PC-3 (cell line): Measurements from ENCODE around the gene GLDC. TPM values are rescaled to one million over a fixed set of nuclear protein-coding genes. Genes with fewer than 3 reads are reported as not detected.
"Not testable (repeated sequence)": the region's sequence is repeated elsewhere in the genome, so short reads cannot be mapped to it uniquely, and the experiment has no call there.

Experiments used
- ATAC-seq: fragments of 200-7000 bp; cut with Tn5 transposase; 2 replicates; pipeline ENCODE4 v1.9.1; 2020; ENCODE audit warnings: mild to moderate bottlenecking, moderate library complexity
- BruUV-seq: library from RNA; stranded (reverse); fragments of 400-500 nt; replicated peaks from 2 replicates; lab custom pipeline; 2021; lab: Mats Ljungman, UMichigan
- CTCF ChIA-PET: fragments of 300-600 bp; sonication (Branson Sonifier 250); formaldehyde crosslinking; loops from one replicate; lab custom pipeline; 2022; ENCODE audit warnings: antibody characterized with exemption; lab: Charles Lee
- POLR2A ChIA-PET: fragments of 300-600 bp; sonication (Branson Sonifier 250); formaldehyde crosslinking; loops from one replicate; lab custom pipeline; 2022; ENCODE audit warnings: antibody characterized with exemption; ENCODE audit not compliant: unreplicated experiment; lab: Charles Lee
- DNase-seq: peaks from one replicate; pipeline ENCODE4 v3.0.0-alpha.2; 2015
- H2AFZ ChIP-seq: fragments of 300-600 bp; sonication (generic); 2 replicates; pipeline ENCODE4 v1.6.0; 2016; ENCODE audit warnings: antibody characterized with exemption, low read length
- H3F3A ChIP-seq: fragments of 300-600 bp; sonication (generic); one replicate; pipeline ENCODE4 v1.6.0; 2017; ENCODE audit warnings: antibody characterized with exemption, low read length, control low read depth, mild to moderate bottlenecking; ENCODE audit not compliant: unreplicated experiment
- H3K27ac ChIP-seq: fragments of 300-600 bp; sonication (generic); 2 replicates; pipeline ENCODE4 v1.5.1; 2016; ENCODE audit warnings: mild to moderate bottlenecking, low read length
- H3K27me3 ChIP-seq: fragments of 300-600 bp; sonication (generic); 2 replicates; pipeline ENCODE4 v1.6.1; 2016; ENCODE audit warnings: low read length, mixed read lengths
- H3K36me3 ChIP-seq: fragments of 300-600 bp; sonication (generic); 2 replicates; pipeline ENCODE4 v1.6.1; 2016; ENCODE audit warnings: low read depth, mixed run types, low read length, mixed read lengths
- H3K4me1 ChIP-seq: fragments of 300-600 bp; sonication (generic); 2 replicates; pipeline ENCODE4 v1.5.1; 2016; ENCODE audit warnings: low read length; ENCODE audit not compliant: insufficient read depth
- H3K4me2 ChIP-seq: fragments of 300-600 bp; sonication (generic); 2 replicates; pipeline ENCODE4 v1.6.0; 2016; ENCODE audit warnings: low read length
- H3K4me3 ChIP-seq: fragments of 300-600 bp; sonication (generic); 2 replicates; pipeline ENCODE4 v1.5.1; 2016; ENCODE audit warnings: mild to moderate bottlenecking, low read length, mixed read lengths
- H3K79me2 ChIP-seq: fragments of 300-600 bp; sonication (generic); 2 replicates; pipeline ENCODE4 v1.6.1; 2017; ENCODE audit warnings: low read length, mixed read lengths
- H3K9ac ChIP-seq: fragments of 300-600 bp; sonication (generic); 2 replicates; pipeline ENCODE4 v1.6.0; 2016; ENCODE audit warnings: mild to moderate bottlenecking, low read length
- H3K9me2 ChIP-seq: fragments of 300-600 bp; sonication (generic); replicated peaks from 2 replicates; pipeline ENCODE4 v1.6.1; 2016; ENCODE audit warnings: mixed run types, low read length, mixed read lengths
- H3K9me3 ChIP-seq: fragments of 300-600 bp; sonication (generic); 2 replicates; pipeline ENCODE4 v1.6.1; 2016; ENCODE audit warnings: low read length, mixed read lengths
- H4K20me1 ChIP-seq: fragments of 300-600 bp; sonication (generic); 2 replicates; pipeline ENCODE4 v1.6.1; 2016; ENCODE audit warnings: low read length, mixed read lengths
- CTCF ChIP-seq: fragments of 300-600 bp; sonication (generic); conservative IDR thresholded peaks from 2 replicates; pipeline ENCODE4 v1.5.1; 2017; ENCODE audit warnings: antibody characterized with exemption, low read depth, mild to moderate bottlenecking, low read length
- EZH2 ChIP-seq: fragments of 300-600 bp; sonication (generic); IDR thresholded peaks from one replicate; pipeline ENCODE4 v1.6.1; 2017; ENCODE audit warnings: antibody characterized with exemption, mild to moderate bottlenecking, low read length; ENCODE audit not compliant: unreplicated experiment
- EZH2phosphoT487 ChIP-seq: fragments of 300-600 bp; sonication (generic); IDR thresholded peaks from 2 replicates; pipeline ENCODE4 v1.6.1; 2018; ENCODE audit warnings: mild to moderate bottlenecking, antibody characterized with exemption, low read length, borderline replicate concordance
- intact Hi-C: fragments of 100-400 bp; cut with micrococcal nuclease; formaldehyde crosslinking; loops from 2 replicates; pipeline ENCODE4 v1.9.0; 2023
- total RNA-seq: library from RNA; depleted of rRNA; stranded (reverse); fragments of >200 nt; gene quantifications from 2 replicates; pipeline ENCODE4 v1.2.3, GENCODE V29; 2014

Gene GLDC
- total RNA-seq, 1 experiment from 2014 or later, result 8.1 TPM

- DNase-seq (no peak), ATAC-seq (no peak)
- Histone ChIP-seq H3K79me2 (no peaks in the 10 kb centered on the region), H4K20me1 (no peaks in the 10 kb centered on the region), H3K4me2 (no peak overlapping the region), H3K27ac (no peak overlapping the region), H3K27me3 (no peaks in the 10 kb centered on the region), H3K9ac (no peak overlapping the region), H3K4me3 (no peak overlapping the region), H3K9me2 (no peaks in the 10 kb centered on the region), H3K4me1 (peaks cover 33% of the 10 kb centered on the region), H2AFZ (no peak overlapping the region), H3K36me3 (no peaks in the 10 kb centered on the region), H3K9me3 (no peaks in the 10 kb centered on the region), H3F3A (no peaks in the 10 kb centered on the region)
- ChIA-PET CTCF (no interaction called here), POLR2A (no interaction called here)
- intact Hi-C loops, result no loop called here
- TF ChIP-seq EZH2 (no peak), EZH2phosphoT487 (no peak), CTCF (no peak)
- no TSS peak for BruUV-seq
These were observed 96.3 kb downstream of the GLDC start for GRCh38 chr9:6549106-6549800.

- no peaks in the 10 kb centered on the region for H3F3A ChIP-seq
- peak overlapping the region; percentile 59 for H3K9ac ChIP-seq
- intact Hi-C loops, result no loop called here
- H3K27ac ChIP-seq, result peak overlapping the region; percentile 89
- POLR2A ChIA-PET, result no interaction called here
- CTCF ChIA-PET, result no interaction called here
- H3K27me3 ChIP-seq, result no peaks in the 10 kb centered on the region
- H4K20me1 ChIP-seq, result no peaks in the 10 kb centered on the region
- no TSS peak for BruUV-seq
- TF ChIP-seq EZH2 (no peak), EZH2phosphoT487 (no peak), CTCF (no peak)
- no peak overlapping the region for H3K4me3 ChIP-seq
- H3K4me2 ChIP-seq, result peak overlapping the region; percentile 65
- no peaks in the 10 kb centered on the region for H3K9me3 ChIP-seq
- H2AFZ ChIP-seq, result peak overlapping the region; percentile 49
- no peaks in the 10 kb centered on the region for H3K9me2 ChIP-seq
- peaks cover 17% of the 10 kb centered on the region for H3K4me1 ChIP-seq
- H3K36me3 ChIP-seq, result no peaks in the 10 kb centered on the region
- H3K79me2 ChIP-seq, result no peaks in the 10 kb centered on the region
- DNase-seq, result peak; percentile 85
- peak; percentile 99 for ATAC-seq
These were observed 100.4 kb downstream of the GLDC start for GRCh38 chr9:6545017-6545691.

GRCh38 chr9:6543204-6543603 is 102.3 kb downstream of the GLDC start:
- H3K27me3 ChIP-seq, result no peaks in the 10 kb centered on the region
- H3K36me3 ChIP-seq, result no peaks in the 10 kb centered on the region
- no peak for DNase-seq
- H3K9ac ChIP-seq, result no peak overlapping the region
- H3F3A ChIP-seq, result no peaks in the 10 kb centered on the region
- H3K27ac ChIP-seq, result no peak overlapping the region
- H3K4me1 ChIP-seq, result peaks cover 17% of the 10 kb centered on the region
- H3K4me2 ChIP-seq, result no peak overlapping the region
- ATAC-seq, result no peak
- no TSS peak for BruUV-seq
- no peak for TF ChIP-seq CTCF
- TF ChIP-seq EZH2, result no peak
- TF ChIP-seq EZH2phosphoT487, result no peak
- H3K79me2 ChIP-seq, result no peaks in the 10 kb centered on the region
- no peaks in the 10 kb centered on the region for H3K9me3 ChIP-seq
- intact Hi-C loops, result no loop called here
- no peaks in the 10 kb centered on the region for H4K20me1 ChIP-seq
- CTCF ChIA-PET, result no interaction called here
- no peaks in the 10 kb centered on the region for H3K9me2 ChIP-seq
- POLR2A ChIA-PET, result no interaction called here
- no peak overlapping the region for H3K4me3 ChIP-seq
- H2AFZ ChIP-seq, result no peak overlapping the region

- H3F3A ChIP-seq, H3K27me3 ChIP-seq, CTCF ChIA-PET, H3K27ac ChIP-seq, H4K20me1 ChIP-seq, H3K9me3 ChIP-seq, H3K9ac ChIP-seq, H2AFZ ChIP-seq, ATAC-seq, H3K4me2 ChIP-seq, POLR2A ChIA-PET, intact Hi-C loops, H3K79me2 ChIP-seq, BruUV-seq, DNase-seq, H3K9me2 ChIP-seq, H3K36me3 ChIP-seq, H3K4me3 ChIP-seq: not testable (repeated sequence)
- peaks cover 17% of the 10 kb centered on the region for H3K4me1 ChIP-seq
These were observed 102.9 kb downstream of the GLDC start for GRCh38 chr9:6542617-6543016.
